Measurements from ENCODE around the gene HSD17B14.
"Not testable (repeated sequence)": the region's sequence is repeated elsewhere in the genome, so short reads cannot be mapped to it uniquely, and the experiment has no call there.

HSD17B14 gene

GRCh38 chr19:48836089-48837017 lies at the start of gene HSD17B14:
HSD17B14 (minus strand) TSS chr19:48836491; CDS start chr19:48836411, 80 bp downstream.
- no peak for DNase-seq

DNA sequence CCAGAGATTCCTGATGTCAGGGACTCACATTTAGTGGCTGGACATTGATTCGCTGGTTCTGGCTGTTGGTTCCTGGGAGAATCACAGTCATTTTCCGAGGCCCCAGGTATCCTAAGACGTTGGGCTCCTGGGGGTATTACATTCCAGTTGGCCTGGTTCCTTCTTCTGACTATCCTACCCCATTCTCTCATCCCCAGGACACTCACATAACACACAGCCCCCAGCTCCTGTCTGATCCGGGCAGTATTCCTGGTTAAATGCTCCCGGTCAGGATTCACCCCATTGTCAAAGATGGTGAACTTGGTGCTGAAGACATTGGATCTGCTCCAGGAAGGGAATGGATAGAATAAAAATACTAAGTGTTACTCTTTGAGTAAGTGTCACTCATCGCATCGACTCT lies 47.4 kb upstream of the HSD17B14 start:
- no peak for DNase-seq

DNA sequence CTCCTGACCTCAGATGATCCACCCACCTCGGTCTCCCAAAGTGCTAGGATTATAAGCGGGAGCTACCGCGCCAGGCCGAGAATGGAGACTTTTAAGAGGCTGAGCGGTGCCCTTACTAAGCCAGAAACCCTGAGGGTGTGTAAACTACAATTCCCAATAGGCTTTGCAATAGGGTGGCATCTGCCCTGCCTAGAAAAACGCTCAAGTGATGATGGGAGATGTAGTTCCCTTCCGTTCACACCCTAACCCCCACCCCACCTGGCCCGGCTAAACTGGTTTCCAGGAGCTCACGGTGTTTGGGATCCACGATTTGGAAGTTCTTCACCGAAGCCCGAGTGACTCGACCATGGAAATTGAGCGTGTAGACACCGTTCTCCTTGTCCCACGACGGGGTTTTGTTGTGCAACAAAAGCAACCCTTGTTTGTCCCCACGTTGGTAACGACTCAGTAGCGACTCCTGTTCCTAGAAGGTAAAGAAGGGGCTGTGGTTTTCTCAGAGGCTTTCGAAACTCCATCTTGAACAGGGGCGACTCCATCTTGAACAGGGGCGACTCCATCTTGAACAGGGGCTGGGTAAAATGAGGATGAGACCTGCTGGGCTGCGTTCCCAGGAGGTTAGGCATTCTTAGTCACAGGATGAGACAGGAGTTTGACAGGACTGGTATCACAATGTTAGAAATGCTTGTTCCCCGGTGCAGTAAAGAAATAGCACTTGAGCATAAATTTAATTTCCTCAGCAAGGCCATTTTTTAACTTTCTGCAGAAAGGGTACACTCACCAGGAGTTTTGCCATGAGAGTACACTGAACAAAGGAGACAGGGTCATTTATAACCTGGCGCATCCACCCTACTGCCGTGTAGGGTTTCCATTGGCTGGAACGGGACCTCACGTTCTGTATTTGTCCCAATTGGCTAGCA lies 45.7 kb upstream of the HSD17B14 start:
- no peak for DNase-seq

- not testable (repeated sequence) for DNase-seq
Observed at GRCh38 chr19:48879696-48880095, 43.4 kb upstream of the HSD17B14 start.

DNA sequence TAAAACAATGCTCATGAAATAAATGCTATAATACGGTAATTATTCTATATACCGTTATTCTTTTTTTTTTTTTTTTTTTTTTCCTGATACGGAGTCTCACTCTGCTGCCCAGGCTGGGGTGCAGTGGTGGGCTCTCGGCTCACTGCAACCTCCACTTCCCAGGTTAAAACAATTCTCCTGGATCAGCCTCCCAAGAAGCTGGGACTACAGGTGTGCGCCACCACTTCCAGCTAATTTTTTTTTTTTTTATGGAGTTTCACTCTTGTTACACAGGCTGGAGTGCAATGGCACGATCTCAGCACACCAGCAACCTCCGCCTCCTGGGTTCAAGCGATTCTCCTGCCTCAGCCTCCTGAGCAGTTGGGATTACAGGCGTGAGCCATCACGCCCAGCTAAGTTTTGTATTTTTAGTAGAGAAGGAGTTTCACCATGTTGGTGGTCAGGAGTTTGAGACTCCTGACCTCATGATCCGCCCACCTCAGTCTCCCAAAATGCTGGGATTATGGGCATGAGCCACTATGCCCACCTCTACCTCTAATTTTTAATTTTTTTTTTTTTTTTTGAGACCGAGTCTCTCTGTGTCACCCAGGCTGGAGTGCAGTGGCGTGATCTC lies 42.8 kb upstream of the HSD17B14 start:
- DNase-seq, result no peak

DNA sequence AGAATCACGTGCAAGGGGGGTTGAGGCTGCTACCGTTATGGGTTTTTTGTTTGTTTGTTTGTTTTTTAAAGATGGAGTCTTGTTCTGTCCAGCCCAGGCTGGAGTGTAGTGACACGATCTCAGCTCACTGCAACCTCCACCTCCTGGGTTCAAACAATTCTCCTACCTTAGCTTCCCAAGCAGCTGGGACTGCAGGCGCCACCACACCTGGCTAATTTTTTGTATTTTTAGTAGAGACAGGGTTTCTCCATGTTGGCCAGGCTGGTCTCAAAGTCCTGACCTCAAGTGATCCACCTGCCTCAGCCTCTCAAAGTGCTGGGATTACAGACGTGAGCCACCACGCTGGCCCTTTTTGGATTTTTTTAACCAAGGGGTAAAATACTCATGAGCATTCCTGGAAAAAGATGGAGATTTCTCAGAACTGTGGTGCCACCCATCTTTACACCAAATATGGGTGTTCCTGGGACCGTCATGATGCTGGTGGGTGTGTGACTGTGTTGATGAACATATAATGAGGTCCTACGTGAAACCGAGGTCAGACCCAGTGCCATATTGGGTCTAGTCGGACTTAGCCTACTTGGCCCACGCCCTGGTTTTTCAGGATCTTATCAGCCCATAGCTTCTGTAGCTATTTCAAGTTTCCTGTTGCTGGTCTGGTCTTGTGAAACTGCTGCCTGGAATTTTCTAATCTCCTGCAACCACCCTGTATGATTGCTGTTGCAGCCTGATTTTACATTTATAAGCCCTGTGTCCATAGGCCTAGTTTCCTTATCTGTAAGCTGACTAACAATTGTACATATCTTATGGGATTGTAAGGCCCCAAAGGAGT lies 42.1 kb upstream of the HSD17B14 start:
- DNase-seq, result no peak

- no peak for DNase-seq
Observed at GRCh38 chr19:48877855-48878195, 41.5 kb upstream of the HSD17B14 start.

- DNase-seq, result peak; percentile 55
Observed at GRCh38 chr19:48876043-48876981, 40.0 kb upstream of the HSD17B14 start.

GRCh38 chr19:48874303-48875135 lies 38.2 kb upstream of the HSD17B14 start:
- peak; percentile 37 for DNase-seq

DNA sequence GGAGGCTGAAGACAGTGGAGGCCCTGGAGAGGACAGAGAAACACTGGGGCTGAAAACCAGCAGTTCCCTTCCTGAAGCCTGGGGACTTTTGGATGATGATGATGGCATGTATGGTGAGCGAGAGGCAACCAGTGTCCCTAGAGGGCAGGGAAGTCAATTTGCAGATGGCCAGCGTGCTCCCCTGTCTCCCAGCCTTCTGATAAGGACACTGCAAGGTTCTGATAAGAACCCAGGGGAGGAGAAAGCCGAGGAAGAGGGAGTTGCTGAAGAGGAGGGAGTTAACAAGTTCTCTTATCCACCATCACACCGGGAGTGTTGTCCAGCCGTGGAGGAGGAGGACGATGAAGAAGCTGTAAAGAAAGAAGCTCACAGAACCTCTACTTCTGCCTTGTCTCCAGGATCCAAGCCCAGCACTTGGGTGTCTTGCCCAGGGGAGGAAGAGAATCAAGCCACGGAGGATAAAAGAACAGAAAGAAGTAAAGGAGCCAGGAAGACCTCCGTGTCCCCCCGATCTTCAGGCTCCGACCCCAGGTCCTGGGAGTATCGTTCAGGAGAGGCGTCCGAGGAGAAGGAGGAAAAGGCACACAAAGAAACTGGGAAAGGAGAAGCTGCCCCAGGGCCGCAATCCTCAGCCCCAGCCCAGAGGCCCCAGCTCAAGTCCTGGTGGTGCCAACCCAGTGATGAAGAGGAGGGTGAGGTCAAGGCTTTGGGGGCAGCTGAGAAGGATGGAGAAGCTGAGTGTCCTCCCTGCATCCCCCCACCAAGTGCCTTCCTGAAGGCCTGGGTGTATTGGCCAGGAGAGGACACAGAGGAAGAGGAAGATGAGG lies 37.4 kb upstream of the HSD17B14 start:
- DNase-seq, result no peak

DNA sequence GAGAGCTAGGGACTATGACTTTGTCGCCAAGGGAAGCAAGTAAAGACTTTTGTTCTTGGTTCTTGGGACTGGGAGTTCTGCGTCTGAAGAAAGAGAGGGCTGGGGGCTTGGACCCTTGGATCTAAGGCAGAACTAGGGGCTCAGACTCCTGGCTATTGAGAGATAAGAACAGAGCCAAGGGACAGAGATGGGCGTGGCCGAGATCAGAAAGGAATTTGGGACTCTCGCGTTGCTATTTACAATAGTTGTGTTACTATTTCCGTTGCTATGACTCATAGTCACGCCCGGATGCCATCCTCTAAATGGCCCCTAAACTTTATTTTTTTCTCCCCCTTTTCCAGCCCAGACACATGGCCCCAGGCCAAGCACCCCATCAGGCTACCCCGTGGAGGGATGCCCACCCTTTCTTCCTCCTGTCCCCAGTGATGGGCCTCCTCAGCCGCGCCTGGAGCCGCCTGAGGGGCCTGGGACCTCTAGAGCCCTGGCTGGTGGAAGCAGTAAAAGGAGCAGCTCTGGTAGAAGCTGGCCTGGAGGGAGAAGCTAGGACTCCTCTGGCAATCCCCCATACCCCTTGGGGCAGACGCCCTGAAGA lies 36.7 kb upstream of the HSD17B14 start:
- peak; percentile 65 for DNase-seq

DNA sequence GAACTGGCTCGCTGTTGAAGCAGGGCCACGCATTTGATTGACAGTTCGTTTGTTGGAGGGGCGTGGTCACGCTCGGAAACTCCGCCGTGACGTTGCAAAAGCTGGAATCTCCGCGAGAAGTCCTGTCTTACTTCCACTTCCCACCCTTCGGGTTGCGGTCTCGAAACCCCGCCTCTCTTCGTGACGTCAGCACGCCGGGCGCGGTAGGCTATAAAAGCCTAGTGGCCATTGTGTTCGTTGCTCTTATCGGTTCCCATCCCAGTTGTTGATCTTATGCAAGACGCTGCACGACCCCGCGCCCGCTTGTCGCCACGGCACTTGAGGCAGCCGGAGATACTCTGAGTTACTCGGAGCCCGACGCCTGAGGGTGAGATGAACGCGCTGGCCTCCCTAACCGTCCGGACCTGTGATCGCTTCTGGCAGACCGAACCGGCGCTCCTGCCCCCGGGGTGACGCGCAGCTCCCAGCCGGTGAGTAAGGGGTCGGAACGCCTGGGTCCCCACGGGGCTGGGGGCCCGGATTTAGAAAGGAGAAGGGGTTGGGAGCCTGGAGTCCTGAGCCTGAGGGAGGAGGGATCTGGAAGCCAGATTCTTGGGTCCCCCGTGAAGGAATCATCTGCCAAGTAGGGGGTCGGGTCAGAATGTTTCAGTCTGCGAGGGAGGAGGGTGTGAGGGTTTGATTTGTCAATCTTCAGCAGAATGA lies 36.0 kb upstream of the HSD17B14 start, which contains the start of gene PPP1R15A:
Gene PPP1R15A, plus strand, starts transcription at position 240 of the 702 bp plus-strand sequence. CDS start 813 bp downstream, outside the sequence.
- DNase-seq, result peak; percentile 98

DNA sequence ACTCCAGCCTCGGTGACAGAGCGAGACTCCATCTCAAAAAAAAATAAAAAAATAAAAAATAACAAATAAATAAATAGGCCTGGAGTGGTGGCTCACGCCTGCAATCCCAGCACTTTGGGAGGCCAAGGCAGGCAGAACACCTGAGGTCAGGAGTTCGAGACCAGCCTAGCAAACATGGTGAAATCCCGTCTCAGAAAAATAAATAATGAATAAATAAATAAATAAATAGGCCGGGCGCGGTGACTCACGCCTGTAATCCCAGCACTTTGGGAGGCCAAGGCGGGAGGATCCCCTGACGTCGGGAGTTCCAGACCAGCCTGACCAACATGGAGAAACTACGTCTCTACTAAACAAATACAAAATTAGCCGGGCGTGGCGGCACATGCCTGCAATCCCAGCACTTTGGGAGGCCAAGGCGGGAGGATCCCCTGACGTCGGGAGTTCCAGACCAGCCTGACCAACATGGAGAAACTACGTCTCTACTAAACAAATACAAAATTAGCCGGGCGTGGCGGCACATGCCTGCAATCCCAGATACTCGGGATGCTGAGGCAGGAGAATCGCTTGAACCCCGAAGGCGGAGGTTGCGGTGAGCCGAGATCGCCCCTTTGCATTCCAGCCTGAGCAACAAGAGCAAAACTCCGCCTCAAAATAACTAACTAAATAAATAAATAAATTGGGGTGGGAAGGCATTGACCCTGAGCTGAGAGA lies 35.3 kb upstream of the HSD17B14 start:
- not testable (repeated sequence) for DNase-seq

- no peak for DNase-seq
Observed at GRCh38 chr19:48870048-48870447, 33.8 kb upstream of the HSD17B14 start.

- no peak for DNase-seq
Observed at GRCh38 chr19:48868114-48868886, 32.0 kb upstream of the HSD17B14 start, which contains the start of gene PLEKHA4. PLEKHA4 (minus strand) TSS chr19:48868617; CDS start chr19:48867620, 997 bp downstream.

DNA sequence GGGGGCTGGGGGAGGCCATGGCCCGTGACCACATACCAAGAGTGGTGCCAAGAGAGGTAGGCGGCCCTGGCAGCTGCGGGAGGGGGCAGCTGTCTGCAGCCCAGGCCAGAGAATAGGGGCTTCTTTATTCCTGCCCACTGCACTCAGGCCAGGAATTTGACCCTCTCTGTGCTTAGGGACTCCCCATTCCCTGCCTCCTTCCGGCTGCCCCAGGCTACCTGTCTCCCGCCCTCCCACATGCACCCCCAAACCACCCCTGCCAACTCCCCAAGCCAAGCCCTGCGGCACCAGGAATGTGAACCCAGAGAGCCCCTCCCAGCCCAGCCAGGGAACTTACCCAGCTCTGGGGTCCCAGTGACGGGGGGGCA lies 31.4 kb upstream of the HSD17B14 start:
- no peak for DNase-seq

All from activated CD4-positive, CD25-positive, alpha-beta regulatory T cell treated with anti-CD3 and anti-CD28 coated beads, Interleukin-2, amount 50 U/mL, for 72 hours (primary cell).